Liver (tissue), 3 donors: ENCODE measurements around the gene FHDC1.

Source experiments
- JUND ChIP-seq, 2 donors: IDR thresholded peaks; 2 replicates each; pipeline ENCODE4 v1.6.1; 2016; ENCODE audit warnings: antibody characterized with exemption in 2 of 2
- MAX ChIP-seq: IDR thresholded peaks from 2 replicates; pipeline ENCODE4 v1.6.1; 2016; ENCODE audit warnings: antibody characterized with exemption
- RAD21 ChIP-seq, 2 donors: IDR thresholded peaks; 2 replicates each; pipeline ENCODE4 v1.6.1; 2016; ENCODE audit warnings: antibody characterized with exemption in 2 of 2, mild to moderate bottlenecking in 2 of 2
- TAF1 ChIP-seq: conservative IDR thresholded peaks from 2 replicates; pipeline ENCODE4 v1.6.1; 2016; ENCODE audit warnings: antibody characterized with exemption, mild to moderate bottlenecking
- ZBTB33 ChIP-seq: IDR thresholded peaks from 2 replicates; pipeline ENCODE4 v1.6.1; 2016; ENCODE audit warnings: antibody characterized with exemption
- TF ChIP-seq, protein P1 (sequence below): fragments of 150-350 bp; IDR thresholded peaks from 2 replicates; pipeline ENCODE4 v1.5.1; 2017; ENCODE audit warnings: improper control_type of control experiment, low read depth, low read length; ENCODE audit not compliant: missing input control
- donor health status: healthy.
- donor health status: healthy.

- TF ChIP-seq MAX (no peak), RAD21 (IDR thresholded peaks at IDR 0.05) (no peak), TAF1 (no peak), ZBTB33 (no peak), JUND (IDR thresholded peaks at IDR 0.05) (no peak)
- TF ChIP-seq, protein P1, sequence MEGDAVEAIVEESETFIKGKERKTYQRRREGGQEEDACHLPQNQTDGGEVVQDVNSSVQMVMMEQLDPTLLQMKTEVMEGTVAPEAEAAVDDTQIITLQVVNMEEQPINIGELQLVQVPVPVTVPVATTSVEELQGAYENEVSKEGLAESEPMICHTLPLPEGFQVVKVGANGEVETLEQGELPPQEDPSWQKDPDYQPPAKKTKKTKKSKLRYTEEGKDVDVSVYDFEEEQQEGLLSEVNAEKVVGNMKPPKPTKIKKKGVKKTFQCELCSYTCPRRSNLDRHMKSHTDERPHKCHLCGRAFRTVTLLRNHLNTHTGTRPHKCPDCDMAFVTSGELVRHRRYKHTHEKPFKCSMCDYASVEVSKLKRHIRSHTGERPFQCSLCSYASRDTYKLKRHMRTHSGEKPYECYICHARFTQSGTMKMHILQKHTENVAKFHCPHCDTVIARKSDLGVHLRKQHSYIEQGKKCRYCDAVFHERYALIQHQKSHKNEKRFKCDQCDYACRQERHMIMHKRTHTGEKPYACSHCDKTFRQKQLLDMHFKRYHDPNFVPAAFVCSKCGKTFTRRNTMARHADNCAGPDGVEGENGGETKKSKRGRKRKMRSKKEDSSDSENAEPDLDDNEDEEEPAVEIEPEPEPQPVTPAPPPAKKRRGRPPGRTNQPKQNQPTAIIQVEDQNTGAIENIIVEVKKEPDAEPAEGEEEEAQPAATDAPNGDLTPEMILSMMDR, result no peak
Observed at GRCh38 chr4:152989554-152989970, 53.4 kb downstream of the FHDC1 start.
